Adrenal gland (tissue), 5 donors: ENCODE data around the gene SPECC1L.

Experiments used
- POLR2A ChIP-seq, 2 donors: fragments of 450-650 bp; IDR thresholded peaks; one replicate each; pipeline ENCODE4 v1.6.1; 2017; ENCODE audit warnings: antibody characterized with exemption in 2 of 2, mild to moderate bottlenecking in 2 of 2, moderate library complexity in 1 of 2
- TF ChIP-seq, protein P1 (sequence below), 6 experiments: fragments of 450-650 bp in 4 of 6; fragments of 200-600 bp in 2 of 6; sonication (generic) in 1 of 6; IDR thresholded peaks; 1 replicate in 5 of 6; 2 replicates in 1 of 6; pipeline versions ENCODE4 v1.5.1 to v1.8.0; 2016 to 2021; ENCODE audit warnings: antibody characterized with exemption in 6 of 6, mild to moderate bottlenecking in 2 of 6, moderate library complexity in 1 of 6
- donor health status: DM: no; HTN: no; CAD: no.

DNA sequence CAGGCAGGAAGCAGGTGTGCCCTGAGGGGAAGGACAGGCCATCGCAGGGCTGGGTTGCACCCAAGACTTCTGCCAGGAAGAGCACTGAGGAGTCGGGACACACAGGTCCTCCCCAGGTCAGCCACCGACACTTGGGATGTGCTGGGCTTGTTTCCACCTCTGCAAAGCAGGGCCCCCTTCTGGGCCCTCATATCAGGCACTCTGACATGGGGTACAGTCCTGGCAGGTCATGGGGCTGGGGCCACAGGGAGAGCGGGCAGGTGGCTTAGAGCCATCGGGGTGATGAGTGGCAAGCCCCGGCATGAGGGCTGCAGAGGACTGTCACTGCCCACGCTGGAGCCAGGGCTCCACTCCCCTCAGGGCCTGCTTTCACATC is 148.8 kb downstream of the SPECC1L start:
- TF ChIP-seq, protein P1, sequence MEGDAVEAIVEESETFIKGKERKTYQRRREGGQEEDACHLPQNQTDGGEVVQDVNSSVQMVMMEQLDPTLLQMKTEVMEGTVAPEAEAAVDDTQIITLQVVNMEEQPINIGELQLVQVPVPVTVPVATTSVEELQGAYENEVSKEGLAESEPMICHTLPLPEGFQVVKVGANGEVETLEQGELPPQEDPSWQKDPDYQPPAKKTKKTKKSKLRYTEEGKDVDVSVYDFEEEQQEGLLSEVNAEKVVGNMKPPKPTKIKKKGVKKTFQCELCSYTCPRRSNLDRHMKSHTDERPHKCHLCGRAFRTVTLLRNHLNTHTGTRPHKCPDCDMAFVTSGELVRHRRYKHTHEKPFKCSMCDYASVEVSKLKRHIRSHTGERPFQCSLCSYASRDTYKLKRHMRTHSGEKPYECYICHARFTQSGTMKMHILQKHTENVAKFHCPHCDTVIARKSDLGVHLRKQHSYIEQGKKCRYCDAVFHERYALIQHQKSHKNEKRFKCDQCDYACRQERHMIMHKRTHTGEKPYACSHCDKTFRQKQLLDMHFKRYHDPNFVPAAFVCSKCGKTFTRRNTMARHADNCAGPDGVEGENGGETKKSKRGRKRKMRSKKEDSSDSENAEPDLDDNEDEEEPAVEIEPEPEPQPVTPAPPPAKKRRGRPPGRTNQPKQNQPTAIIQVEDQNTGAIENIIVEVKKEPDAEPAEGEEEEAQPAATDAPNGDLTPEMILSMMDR (IDR thresholded peaks at IDR 0.05): no peak
- TF ChIP-seq POLR2A (IDR thresholded peaks at IDR 0.05): no peak
